ENCODE results near the gene TNP1.

Gene TNP1

DNA sequence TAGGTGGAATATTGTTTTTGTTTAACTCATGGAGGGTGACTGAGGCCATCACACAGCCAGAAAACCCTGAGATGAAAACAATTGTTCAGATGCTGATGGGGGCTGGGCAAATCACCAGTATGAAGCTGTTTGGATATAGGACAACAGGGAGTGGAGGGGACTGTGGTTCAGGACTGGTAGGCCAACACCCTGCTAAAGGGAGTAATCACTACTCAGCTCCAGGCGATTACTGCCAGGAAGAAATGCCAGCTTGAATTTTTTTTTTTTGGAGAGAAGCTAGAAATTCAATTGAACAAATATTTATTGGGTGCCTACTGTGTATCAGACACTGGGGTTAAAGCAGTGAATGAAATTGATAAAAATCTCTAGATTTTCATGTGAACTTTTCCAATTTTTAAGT is 37.4 kb downstream of the TNP1 start:
- TF ChIP-seq ARNT (IDR thresholded peaks at IDR 0.05) (no peak), ELF4 (IDR thresholded peaks at IDR 0.05) (no peak), HDGF (IDR thresholded peaks at IDR 0.05; ENCODE audit: borderline replicate concordance) (no peak), FOXA1 (IDR thresholded peaks at IDR 0.05) (no peak), LEF1 (IDR thresholded peaks at IDR 0.05; ENCODE audit: borderline replicate concordance) (no peak)
- no peak for DNase-seq (ENCODE audit: extremely low spot score)

DNA sequence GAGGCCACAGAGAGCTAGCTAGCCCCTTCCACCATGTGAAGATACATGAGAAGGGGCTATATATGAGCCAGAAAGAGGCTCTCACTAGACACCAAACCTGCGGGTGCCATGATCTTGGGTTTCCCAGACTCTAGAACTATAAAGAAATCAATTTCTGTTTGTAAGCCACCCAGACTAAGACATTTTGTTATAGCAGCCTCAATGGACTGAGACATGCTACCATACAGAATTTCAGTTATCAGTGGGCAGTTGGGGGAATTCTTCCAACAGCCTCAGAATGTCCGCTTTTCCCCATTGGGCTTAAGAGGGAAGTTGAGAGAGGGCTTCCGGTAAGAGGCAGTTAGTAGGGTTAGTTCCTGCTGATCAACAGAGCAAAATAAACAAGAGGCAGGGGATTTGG is 39.2 kb downstream of the TNP1 start:
- no peak for TF ChIP-seq HDGF (IDR thresholded peaks at IDR 0.05; ENCODE audit: borderline replicate concordance)
- TF ChIP-seq SP1 (IDR thresholded peaks at IDR 0.05): no peak
- TF ChIP-seq ELF4 (IDR thresholded peaks at IDR 0.05): no peak
- no peak for TF ChIP-seq FOXM1 (IDR thresholded peaks at IDR 0.05; ENCODE audit: borderline replicate concordance)
- TF ChIP-seq ZNF384 (IDR thresholded peaks at IDR 0.05): no peak
- no peak for TF ChIP-seq LEF1 (IDR thresholded peaks at IDR 0.05; ENCODE audit: borderline replicate concordance)
- TF ChIP-seq SUZ12 (IDR thresholded peaks at IDR 0.05): no peak
- no peak for TF ChIP-seq TARDBP (IDR thresholded peaks at IDR 0.05)
- no peak for TF ChIP-seq L3MBTL2 (conservative IDR thresholded peaks at IDR 0.05)
- no peak for TF ChIP-seq NFRKB (IDR thresholded peaks at IDR 0.05)
- no peak for TF ChIP-seq CTBP1 (IDR thresholded peaks at IDR 0.05; ENCODE audit: borderline replicate concordance)
- TF ChIP-seq, protein P1, sequence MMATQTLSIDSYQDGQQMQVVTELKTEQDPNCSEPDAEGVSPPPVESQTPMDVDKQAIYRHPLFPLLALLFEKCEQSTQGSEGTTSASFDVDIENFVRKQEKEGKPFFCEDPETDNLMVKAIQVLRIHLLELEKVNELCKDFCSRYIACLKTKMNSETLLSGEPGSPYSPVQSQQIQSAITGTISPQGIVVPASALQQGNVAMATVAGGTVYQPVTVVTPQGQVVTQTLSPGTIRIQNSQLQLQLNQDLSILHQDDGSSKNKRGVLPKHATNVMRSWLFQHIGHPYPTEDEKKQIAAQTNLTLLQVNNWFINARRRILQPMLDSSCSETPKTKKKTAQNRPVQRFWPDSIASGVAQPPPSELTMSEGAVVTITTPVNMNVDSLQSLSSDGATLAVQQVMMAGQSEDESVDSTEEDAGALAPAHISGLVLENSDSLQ (IDR thresholded peaks at IDR 0.05): no peak
- no peak for TF ChIP-seq FOXK2 (IDR thresholded peaks at IDR 0.05)
- TF ChIP-seq BHLHE40 (IDR thresholded peaks at IDR 0.05; ENCODE audit: borderline replicate concordance): no peak
- ChIA-PET CTCF (no interaction called here), POLR2A (no interaction called here)
- DNase-seq (ENCODE audit: extremely low spot score): no peak

More for the DNA sequence above, 37.4 kb downstream of the TNP1 start:
- ChIA-PET POLR2A (no interaction called here), CTCF (no interaction called here)

DNA sequence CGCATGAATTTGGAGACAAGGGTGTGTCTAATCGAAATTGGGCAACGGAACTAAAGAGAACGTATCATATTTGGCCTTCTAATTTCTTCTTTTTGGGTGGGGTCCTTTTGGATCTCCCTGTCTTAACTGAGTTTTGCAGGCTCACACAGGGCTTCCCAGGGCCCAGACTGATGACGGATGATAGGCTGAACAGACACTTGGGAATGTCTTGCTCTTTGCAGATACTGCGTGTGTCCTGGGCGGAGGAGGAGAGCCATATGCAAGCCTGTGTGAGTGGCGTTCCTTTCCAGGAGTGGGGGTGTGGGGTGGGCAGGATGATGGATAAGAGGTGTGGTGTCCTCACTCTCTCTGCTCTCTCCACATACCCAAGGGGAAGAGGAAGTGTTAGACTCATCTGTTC is 40.1 kb downstream of the TNP1 start:
- ChIA-PET CTCF (no interaction called here), POLR2A (no interaction called here)
- TF ChIP-seq FOXA1 (IDR thresholded peaks at IDR 0.05) (no peak), CTBP1 (IDR thresholded peaks at IDR 0.05; ENCODE audit: borderline replicate concordance) (no peak), SUZ12 (IDR thresholded peaks at IDR 0.05) (no peak), ARNT (IDR thresholded peaks at IDR 0.05) (no peak), NFRKB (IDR thresholded peaks at IDR 0.05) (no peak), FOXM1 (IDR thresholded peaks at IDR 0.05; ENCODE audit: borderline replicate concordance) (no peak), SP1 (IDR thresholded peaks at IDR 0.05) (no peak), HDGF (IDR thresholded peaks at IDR 0.05; ENCODE audit: borderline replicate concordance) (no peak)
- DNase-seq (ENCODE audit: extremely low spot score): no peak

DNA sequence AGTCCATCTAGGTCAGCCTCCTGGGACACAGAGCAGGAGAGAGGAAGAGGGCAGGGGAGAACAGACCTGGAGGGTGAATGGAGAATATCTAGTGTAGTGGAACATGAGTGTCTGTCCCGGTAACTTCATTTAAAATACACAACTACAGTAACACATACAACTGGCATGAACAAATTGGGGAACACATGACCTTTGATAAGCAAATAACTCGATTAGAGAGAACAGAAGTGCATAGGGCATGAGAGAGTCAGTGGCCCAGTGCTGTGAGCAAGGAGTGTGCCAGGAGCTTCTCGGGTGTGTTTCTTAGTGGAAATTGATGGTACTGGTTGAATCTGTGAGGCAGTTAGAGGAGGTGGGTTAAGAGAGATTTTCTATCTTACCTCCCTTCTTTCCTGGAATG is 40.8 kb downstream of the TNP1 start:
- TF ChIP-seq TARDBP (IDR thresholded peaks at IDR 0.05) (no peak), NFRKB (IDR thresholded peaks at IDR 0.05) (no peak), ELF4 (IDR thresholded peaks at IDR 0.05) (no peak), CTBP1 (IDR thresholded peaks at IDR 0.05; ENCODE audit: borderline replicate concordance) (no peak)
- DNase-seq (ENCODE audit: extremely low spot score): no peak
- POLR2A ChIA-PET: no interaction called here
- CTCF ChIA-PET: interaction anchor here (1.2 kb wide), 1 partner anchor 10 kb away, joined by 3 read pairs; no protein-coding TSS in a partner anchor

DNA sequence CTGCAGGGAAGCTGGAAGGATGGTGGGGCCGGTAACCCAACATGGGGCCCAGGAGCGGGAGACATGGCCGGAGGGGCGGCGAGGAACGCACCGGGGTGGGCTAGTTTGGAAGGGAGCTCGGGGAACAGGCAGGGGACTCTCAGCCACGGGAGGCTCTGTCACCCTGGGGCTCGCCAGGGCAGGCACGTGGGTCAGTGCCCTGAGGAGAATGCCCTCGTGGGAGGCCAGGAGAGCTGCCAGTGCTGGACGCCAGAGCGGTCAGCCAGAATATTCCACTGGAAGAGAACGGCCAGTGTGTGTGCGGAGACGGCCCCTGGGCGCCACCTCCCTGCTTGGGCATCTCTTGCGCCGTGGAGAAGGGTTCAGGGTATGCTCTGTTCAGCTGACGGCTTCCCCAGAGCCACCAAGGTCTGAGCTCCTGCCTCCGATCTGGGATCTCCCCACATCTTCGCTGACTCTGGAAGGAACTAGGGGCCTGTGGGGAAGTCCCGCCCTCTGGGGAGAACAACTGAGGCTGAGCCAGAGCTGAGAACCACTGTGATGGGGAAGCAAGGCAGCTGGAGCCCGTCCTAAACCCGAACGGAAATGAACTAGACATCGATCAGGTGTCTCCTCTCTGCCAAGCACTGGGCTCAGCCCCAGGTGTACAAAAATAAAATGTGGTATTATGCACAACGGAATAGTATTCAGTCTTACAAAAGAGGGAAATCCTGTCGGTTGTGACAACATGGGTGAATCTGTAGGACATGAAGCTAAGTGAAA is 49.3 kb downstream of the TNP1 start:
- DNase-seq (ENCODE audit: extremely low spot score): no peak
- no peak for TF ChIP-seq SP1 (IDR thresholded peaks at IDR 0.05)
- no peak for TF ChIP-seq BHLHE40 (IDR thresholded peaks at IDR 0.05; ENCODE audit: borderline replicate concordance)
- no peak for TF ChIP-seq NFRKB (IDR thresholded peaks at IDR 0.05)
- no peak for TF ChIP-seq HDGF (IDR thresholded peaks at IDR 0.05; ENCODE audit: borderline replicate concordance)
- no peak for TF ChIP-seq ZNF384 (IDR thresholded peaks at IDR 0.05)
- TF ChIP-seq FOXM1 (IDR thresholded peaks at IDR 0.05; ENCODE audit: borderline replicate concordance): no peak
- no peak for TF ChIP-seq CTBP1 (IDR thresholded peaks at IDR 0.05; ENCODE audit: borderline replicate concordance)
- no peak for TF ChIP-seq TARDBP (IDR thresholded peaks at IDR 0.05)
- no peak for TF ChIP-seq FOXK2 (IDR thresholded peaks at IDR 0.05)
- no peak for TF ChIP-seq LEF1 (IDR thresholded peaks at IDR 0.05; ENCODE audit: borderline replicate concordance)
- no peak for TF ChIP-seq FOXA1 (IDR thresholded peaks at IDR 0.05)
- TF ChIP-seq L3MBTL2 (conservative IDR thresholded peaks at IDR 0.05): no peak
- no peak for TF ChIP-seq ELF4 (IDR thresholded peaks at IDR 0.05)
- TF ChIP-seq, protein P1 (IDR thresholded peaks at IDR 0.05): no peak
- no peak for TF ChIP-seq SUZ12 (IDR thresholded peaks at IDR 0.05)
- no peak for TF ChIP-seq ARNT (IDR thresholded peaks at IDR 0.05)
- POLR2A ChIA-PET: no interaction called here
- CTCF ChIA-PET: no interaction called here
